GM18526 (cell line): ENCODE measurements around the gene PRC1.

Source experiments
- POLR2A ChIP-seq: IDR thresholded peaks from 3 replicates; pipeline ENCODE4 v1.6.1; 2011; ENCODE audit not compliant: insufficient read length; ENCODE audit errors: extremely low read depth

Gene PRC1

GRCh38 chr15:90968434-90968833 is 25.9 kb downstream of the PRC1 start:
- no peak for TF ChIP-seq POLR2A

- TF ChIP-seq POLR2A, result no peak
These were observed 27.1 kb downstream of the PRC1 start for GRCh38 chr15:90967206-90967605.

DNA sequence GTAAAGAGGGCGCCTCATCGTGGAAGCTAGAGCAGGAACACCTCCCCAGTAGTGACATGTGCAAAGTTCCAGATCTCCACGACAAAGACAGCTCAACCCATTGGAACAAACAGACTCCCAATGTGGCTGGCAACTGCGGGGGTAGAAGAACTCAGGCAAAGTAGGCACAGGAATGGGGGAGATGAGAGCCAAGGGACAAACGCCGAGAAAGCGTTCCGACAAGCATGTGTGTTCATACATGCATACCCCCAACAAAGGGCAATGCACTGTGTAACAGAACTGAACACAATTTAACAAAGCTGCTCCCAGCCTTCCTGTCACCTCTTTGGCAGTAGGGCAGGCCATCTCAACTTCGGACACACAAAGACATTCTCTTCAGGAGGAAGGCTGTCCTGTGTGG is 28.1 kb downstream of the PRC1 start:
- TF ChIP-seq POLR2A, result no peak

- no peak for TF ChIP-seq POLR2A
These were observed 32.3 kb downstream of the PRC1 start for GRCh38 chr15:90962021-90962420.

- TF ChIP-seq POLR2A, result no peak
These were observed 33.8 kb downstream of the PRC1 start for GRCh38 chr15:90960298-90961091.

DNA sequence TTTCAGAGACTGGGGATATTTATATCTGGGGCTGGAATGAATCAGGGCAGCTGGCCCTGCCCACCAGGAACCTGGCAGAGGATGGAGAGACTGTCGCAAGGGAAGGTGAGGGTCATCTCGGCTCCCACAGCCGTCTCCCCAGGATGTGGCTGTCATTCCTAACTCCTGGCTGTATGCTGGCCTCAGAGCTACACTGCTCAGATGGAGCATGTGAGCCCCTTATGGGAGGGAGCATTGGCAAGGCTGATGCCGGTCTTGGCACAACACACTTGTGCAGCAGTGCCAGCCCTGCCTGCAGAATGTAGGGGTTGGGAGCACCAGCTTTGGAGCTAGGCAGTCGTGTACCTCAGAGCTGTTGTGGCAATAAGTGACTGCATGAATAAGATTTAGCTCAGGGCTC is 34.4 kb downstream of the PRC1 start:
- no peak for TF ChIP-seq POLR2A

GRCh38 chr15:90959028-90959595 is 35.2 kb downstream of the PRC1 start:
- no peak for TF ChIP-seq POLR2A

GRCh38 chr15:90957791-90958190 is 36.5 kb downstream of the PRC1 start:
- TF ChIP-seq POLR2A, result no peak

DNA sequence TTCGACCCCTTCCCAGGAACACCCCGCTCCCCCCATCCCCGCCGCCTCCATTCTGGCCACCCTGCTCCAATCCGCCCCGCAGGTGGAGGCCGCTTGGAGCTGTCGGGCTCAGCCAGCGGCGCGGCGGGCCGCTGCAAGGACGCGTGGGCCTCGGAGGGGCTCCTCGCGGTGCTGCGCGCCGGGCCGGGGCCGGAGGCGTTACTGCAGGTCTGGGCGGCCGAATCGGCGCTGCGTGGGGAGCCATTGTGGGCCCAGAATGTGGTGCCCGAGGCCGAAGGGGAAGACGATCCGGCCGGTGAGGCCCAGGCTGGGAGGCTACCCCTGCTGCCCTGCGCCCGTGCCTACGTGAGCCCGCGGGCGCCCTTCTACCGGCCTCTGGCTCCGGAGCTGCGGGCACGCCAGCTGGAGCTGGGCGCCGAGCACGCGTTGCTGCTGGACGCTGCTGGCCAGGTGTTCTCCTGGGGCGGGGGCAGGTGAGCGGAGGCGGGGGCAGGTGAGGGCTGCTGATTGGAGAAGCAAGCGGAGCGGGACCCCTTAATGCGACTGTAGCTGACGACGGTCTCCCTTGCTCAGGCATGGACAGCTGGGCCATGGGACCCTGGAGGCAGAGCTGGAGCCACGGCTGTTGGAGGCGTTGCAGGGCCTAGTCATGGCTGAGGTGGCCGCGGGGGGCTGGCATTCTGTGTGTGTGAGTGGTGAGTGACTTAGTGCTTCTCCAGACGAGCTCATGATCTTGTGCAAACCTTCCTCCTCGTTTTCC is 37.1 kb downstream of the PRC1 start:
- TF ChIP-seq POLR2A, result no peak

DNA sequence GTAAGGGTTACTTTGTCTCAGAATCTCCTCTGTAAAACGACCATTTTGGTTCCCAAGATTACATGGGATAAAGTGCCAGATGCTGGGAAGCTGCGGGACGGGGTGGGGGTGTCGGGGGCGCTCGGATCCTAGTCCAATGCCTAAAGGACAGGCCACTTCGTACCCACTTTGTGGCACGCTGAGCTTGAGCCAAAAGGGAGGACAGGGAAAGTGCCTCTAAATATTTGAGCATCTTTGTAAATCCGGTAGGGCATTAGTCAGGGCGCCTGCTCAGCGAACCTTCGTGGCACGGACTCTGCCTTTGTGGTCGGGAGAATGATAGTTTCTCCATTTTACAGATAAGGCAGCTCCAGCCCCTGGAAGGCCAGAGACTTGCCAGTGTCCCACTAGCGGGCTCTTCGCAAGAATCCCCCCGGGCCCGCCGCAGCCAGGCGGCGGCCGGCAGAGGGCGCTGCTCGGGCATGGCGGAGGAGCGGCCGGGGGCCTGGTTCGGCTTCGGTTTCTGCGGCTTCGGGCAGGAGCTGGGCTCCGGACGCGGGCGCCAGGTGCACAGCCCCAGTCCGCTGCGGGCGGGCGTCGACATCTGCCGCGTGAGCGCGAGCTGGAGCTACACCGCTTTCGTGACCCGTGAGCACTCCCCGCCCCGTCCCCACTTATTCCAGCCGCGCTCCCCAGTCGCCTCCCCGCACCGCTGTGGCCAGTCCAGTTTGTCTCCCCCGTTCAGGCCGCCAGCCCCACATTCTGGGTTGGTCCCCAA is 37.9 kb downstream of the PRC1 start:
- no peak for TF ChIP-seq POLR2A

GRCh38 chr15:90955624-90956273 is 38.6 kb downstream of the PRC1 start:
- TF ChIP-seq POLR2A, result no peak

- peak; percentile 51 for TF ChIP-seq POLR2A
These were observed 39.4 kb downstream of the PRC1 start, which contains the start of gene RCCD1 for GRCh38 chr15:90954712-90955623. TSS of gene RCCD1 (plus strand) at chr15:90954884. CDS start at chr15:90956735, 1,851 bp downstream.

DNA sequence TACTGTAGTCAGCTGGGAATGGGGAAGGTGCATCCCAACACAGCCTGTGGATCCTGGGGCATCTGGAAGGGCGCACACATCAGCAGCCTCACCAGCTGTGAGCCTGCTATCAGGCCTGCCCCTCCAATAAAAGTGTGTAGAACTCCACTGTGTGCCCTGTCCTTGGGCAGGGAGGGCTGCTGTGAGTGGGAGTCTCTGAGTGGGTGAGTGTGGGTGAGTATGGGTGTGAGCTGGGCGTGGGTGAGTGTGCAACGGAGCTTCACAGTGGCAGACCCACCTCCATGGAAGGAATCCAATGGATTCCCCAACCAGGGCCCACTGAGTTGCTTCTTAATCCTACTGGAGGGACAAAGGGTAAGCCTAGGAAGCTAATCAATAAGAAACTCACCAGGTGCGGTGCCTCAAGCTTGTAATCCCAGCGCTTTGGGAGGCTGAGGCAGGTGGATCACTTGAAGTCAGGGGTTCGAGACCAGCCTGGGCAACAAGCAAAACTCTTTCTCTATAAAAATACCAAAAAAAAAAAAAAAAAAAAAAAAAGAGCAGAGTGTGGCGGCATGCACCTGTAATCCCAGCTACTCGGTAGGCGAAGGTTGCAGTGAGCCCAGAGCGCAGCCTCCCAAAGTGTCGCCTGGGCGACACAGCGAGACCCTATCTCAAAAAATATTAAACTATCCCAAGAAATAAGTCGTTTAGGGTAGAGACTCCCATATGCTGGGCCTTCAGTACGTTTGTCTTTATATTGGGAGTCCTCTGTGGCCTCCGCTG is 40.2 kb downstream of the PRC1 start:
- no peak for TF ChIP-seq POLR2A
